ENCODE data around the gene RNF213. TPM values are rescaled to one million over a fixed set of nuclear protein-coding genes. Genes with fewer than 3 reads are reported as not detected.

Gene RNF213
- total RNA-seq, 1 experiment from 2014 or later = 71.4 TPM

GRCh38 chr17:80424878-80425765, 164.5 kb downstream of the RNF213 start:
- Histone ChIP-seq H3K9ac (ENCODE audit: low read length) (no peak overlapping the region), H3K79me2 (ENCODE audit: low read length) (no peaks in the 10 kb centered on the region), H3K4me3 (ENCODE audit: low read length) (no peak overlapping the region), H2AFZ (ENCODE audit: low read length) (no peak overlapping the region), H3F3A (ENCODE audit: low read length, unreplicated experiment) (no peaks in the 10 kb centered on the region), H4K20me1 (ENCODE audit: low read length) (no peaks in the 10 kb centered on the region), H3K4me2 (ENCODE audit: low read length) (no peak overlapping the region), H3K27ac (ENCODE audit: low read length) (no peak overlapping the region), H3K9me2 (replicated peaks; ENCODE audit: low read length) (no peaks in the 10 kb centered on the region), H3K4me1 (ENCODE audit: insufficient read depth, low read length) (no peaks in the 10 kb centered on the region; the same call in 1 of the 2 replicates), H3K36me3 (ENCODE audit: low read depth, low read length) (no peaks in the 10 kb centered on the region; the same call in 1 of the 2 replicates), H3K27me3 (ENCODE audit: low read length) (no peaks in the 10 kb centered on the region), H3K9me3 (ENCODE audit: low read length) (no peaks in the 10 kb centered on the region)
- ATAC-seq (no peak), DNase-seq (no peak)
- no TSS peak for BruUV-seq (replicated peaks)
- CTCF ChIA-PET = no interaction called here
- POLR2A ChIA-PET (ENCODE audit: unreplicated experiment) = no interaction called here
- TF ChIP-seq CTCF (conservative IDR thresholded peaks at IDR 0.05; ENCODE audit: low read depth, low read length) (no peak), EZH2 (IDR thresholded peaks at IDR 0.05; ENCODE audit: low read length, unreplicated experiment) (no peak), EZH2phosphoT487 (IDR thresholded peaks at IDR 0.05; ENCODE audit: borderline replicate concordance, low read length) (no peak)
- intact Hi-C loops (cut with micrococcal nuclease) = loop anchor here (5.0 kb wide), 1 partner anchor 547 kb away; no protein-coding TSS in a partner anchor

- ATAC-seq (no peak), DNase-seq (no peak)
- ChIA-PET POLR2A (ENCODE audit: unreplicated experiment) (no interaction called here), CTCF (no interaction called here)
- Histone ChIP-seq H3K4me1 (ENCODE audit: insufficient read depth, low read length) (no peaks in the 10 kb centered on the region; the same call in 1 of the 2 replicates), H3K9me2 (replicated peaks; ENCODE audit: low read length) (no peaks in the 10 kb centered on the region), H3K4me2 (ENCODE audit: low read length) (no peak overlapping the region), H3K27ac (ENCODE audit: low read length) (no peak overlapping the region), H3K27me3 (ENCODE audit: low read length) (no peaks in the 10 kb centered on the region), H3K36me3 (ENCODE audit: low read depth, low read length) (no peaks in the 10 kb centered on the region), H3F3A (ENCODE audit: low read length, unreplicated experiment) (no peaks in the 10 kb centered on the region), H3K4me3 (ENCODE audit: low read length) (no peak overlapping the region), H3K79me2 (ENCODE audit: low read length) (no peaks in the 10 kb centered on the region), H3K9me3 (ENCODE audit: low read length) (no peaks in the 10 kb centered on the region), H4K20me1 (ENCODE audit: low read length) (no peaks in the 10 kb centered on the region), H2AFZ (ENCODE audit: low read length) (no peak overlapping the region), H3K9ac (ENCODE audit: low read length) (no peak overlapping the region)
- TF ChIP-seq EZH2phosphoT487 (IDR thresholded peaks at IDR 0.05; ENCODE audit: borderline replicate concordance, low read length) (no peak), CTCF (conservative IDR thresholded peaks at IDR 0.05; ENCODE audit: low read depth, low read length) (no peak), EZH2 (IDR thresholded peaks at IDR 0.05; ENCODE audit: low read length, unreplicated experiment) (no peak)
- no TSS peak for BruUV-seq (replicated peaks)
- intact Hi-C loops (cut with micrococcal nuclease) = loop anchor here (5.0 kb wide), 1 partner anchor 546 kb away; no protein-coding TSS in a partner anchor
These were observed 165.3 kb downstream of the RNF213 start for GRCh38 chr17:80425835-80426426.
